NCI-H526 (cell line): ENCODE data around the gene KHDC1.
"Not testable (repeated sequence)": the region's sequence is repeated elsewhere in the genome, so short reads cannot be mapped to it uniquely, and the experiment has no call there.

Experiments used
- DNase-seq, 2 experiments: peaks; one replicate each; lab custom pipeline; 2025; lab: John Stamatoyannopoulos, UW

Gene KHDC1, protein sequence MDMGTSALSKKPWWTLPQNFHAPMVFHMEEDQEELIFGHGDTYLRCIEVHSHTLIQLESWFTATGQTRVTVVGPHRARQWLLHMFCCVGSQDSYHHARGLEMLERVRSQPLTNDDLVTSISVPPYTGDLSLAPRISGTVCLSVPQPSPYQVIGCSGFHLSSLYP

DNA sequence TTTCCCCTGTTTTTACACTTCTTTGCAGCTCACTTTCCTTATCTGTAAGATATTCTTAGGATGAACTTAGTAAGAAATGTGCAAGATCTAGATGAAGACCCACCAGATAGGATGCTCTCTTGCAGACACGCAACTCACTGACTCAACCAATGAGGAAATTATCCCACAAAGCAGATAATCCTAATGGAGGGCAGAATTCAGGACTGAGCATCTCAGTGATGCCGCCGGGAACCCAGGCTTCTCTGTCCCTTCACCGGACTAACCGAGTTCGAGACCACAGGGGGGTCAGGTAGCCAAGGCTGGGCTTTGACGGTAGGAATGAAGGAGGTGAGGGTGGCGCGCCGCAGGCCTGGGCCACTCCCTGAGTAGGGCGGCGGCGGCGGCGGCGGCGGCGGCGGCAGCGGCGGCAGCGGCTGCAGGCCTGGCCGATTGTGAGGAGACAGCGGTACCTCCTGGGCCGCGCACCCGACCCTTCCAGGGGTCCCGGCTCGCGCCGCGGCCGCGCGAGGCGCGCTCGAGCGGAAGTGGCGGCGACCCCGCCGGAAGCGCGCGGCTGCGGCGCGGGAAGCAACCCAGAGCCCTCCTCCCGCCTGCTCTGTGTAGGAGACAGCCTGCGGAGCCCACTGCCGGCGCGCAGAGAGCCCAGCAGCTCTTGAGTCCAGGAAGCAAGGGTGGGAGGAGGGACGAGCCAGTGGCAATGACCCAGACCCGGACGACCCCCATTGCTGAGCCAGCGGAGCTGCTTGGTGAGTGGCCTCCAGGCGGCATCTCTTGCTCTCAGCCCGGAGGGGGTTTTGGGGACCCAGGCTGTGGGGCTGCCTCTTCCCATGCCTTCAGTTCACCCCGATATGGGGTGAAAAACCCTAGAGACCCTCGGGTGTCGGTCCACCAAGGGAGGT is at the start of gene KHDC1:
TSS of gene KHDC1 (minus strand) at position 526 of the 899 bp plus-strand sequence. CDS start 20,679 bp downstream, outside the sequence.
- DNase-seq: peak in 1 of 2 experiments; percentile 77

DNA sequence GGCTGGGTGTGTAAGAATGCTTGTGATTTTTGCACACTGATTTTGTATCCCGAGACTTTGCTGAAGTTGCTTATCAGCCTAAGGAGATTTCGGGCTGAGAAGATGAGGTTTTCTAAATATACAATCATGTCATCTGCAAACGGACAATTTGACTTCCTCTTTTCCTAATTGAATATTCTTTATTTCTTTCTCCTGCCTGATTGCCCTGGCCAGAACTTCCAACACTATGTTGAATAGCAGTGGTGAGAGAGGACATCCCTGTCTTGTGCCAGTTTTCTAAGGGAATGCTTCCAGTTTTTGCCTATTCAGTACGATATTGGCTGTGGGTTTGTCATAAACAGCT is 47.5 kb upstream of the KHDC1 start:
- not testable (repeated sequence) for DNase-seq

DNA sequence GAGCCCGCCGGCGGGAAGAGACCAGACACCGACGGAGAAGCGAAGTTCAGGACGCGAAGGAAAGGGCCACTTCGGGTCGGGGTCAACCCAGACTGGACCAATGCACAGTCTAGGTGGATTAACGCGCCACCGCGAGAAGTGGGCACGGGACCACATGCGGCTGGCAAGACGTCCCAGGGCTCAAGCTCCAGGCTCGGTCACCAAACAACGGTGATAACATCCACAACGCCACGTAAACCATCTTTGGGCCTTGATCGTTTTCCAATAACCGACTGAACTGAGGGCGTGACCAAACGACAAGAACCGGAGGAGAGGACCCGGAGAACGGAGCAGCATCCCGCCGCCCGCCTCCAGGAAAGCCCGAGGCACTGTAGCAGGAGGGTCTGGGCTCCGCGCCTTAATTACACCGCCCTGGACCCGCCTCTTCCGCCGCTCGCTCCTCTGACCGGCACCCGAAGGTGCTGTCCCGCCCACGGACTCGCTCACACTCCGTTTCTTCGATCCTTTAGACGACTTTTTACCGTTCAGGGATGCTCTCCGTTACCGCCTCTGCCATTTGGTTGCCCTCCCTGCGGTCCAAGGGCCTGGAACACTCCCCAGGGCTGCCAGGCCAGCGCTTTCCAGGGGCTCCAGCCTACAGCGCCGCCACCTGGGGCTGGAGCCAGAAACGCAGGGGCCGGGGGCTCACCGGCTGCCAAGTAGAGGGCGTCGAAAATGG is 46.9 kb upstream of the KHDC1 start:
- peak; percentile 59 to 89 for DNase-seq

DNA sequence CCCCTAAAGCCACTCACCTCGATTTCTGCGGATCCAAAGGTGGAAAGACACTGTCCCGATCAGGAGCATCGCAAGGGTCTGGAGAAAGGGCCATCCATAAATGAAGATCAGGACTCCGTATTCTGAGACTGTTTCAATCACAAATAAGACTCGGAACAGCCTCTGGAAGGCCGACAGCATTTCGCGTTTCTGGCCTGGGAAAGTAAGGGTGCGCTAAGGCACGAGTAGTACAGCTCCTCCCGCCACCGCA is 46.5 kb upstream of the KHDC1 start:
- peak in 1 of 2 experiments; percentile 74 for DNase-seq

DNA sequence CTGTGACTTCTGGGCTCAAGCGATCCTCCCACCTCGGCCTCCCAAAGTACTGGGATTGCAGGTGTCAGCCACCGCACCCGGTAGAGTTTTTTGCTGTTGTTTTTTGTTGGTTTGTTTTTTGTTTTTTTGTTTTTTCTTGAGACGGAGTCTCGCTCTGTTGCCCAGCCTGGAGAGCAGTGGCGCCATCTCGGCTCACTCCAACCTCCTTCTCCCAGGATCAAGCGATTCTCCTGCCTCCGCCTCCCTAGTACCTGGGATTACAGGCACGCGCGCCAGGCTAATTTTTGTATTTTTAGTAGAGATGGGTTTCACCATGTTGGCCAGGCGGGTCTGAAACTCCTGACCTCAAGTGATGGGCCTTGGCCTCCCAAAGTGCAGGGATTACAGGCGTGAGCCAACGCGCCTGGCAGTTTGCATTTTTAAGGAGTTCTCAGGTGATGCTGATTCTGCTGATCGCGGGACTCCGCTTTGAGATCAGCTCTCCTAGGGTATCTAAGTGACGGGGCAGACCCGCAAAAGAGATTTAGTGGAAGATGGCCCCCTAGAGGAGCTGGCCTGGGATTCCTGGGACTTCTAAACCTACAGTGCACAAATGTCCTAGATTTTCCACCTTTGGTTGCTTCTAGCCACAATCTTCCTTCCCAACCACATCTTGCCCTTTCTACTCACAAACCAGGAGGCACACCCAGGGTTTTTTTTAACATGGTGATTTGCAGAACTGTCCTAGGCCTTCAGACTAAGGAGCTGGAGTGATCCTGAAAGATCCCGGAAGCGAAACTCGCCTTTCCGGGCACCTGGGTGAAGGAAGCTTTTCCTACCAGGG is 45.9 kb upstream of the KHDC1 start:
- peak; percentile 61 to 77 for DNase-seq

DNA sequence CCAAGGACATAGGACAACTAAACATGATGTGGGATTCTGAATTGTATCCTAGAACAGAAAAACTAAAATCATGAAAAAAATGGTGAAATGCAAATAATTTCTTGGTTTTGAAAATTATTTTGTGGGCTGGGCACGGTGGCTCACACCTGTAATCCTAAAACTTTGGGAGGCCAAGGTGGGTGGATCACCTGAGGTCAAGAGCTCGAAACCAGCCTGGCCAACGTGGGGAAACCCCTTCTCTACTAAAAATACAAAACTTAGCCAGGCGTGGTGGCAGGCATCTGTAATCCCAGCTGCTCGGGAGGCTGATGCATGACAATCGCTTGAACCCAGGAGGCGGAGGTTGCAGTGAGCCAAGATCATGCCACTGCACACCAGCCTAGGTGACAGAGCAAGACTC is 40.8 kb upstream of the KHDC1 start:
- not testable (repeated sequence) for DNase-seq

DNA sequence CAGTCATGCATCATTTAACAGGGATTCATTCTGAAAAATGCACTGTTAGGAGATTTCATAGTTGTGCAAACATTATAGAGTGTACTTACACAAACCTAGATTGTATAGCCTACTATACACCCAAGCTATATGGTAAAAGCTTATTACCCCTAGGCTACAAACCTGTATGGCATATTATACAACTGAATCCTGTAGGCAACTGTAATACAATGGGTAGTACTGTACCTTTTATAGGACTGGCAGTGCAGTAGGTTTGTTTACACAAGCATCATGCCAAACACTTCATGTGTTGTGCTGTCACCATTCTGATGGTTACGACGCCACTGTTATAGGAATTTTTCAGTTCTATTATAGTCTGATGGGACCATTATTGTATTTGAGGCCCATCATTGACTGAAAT is 39.3 kb upstream of the KHDC1 start:
- DNase-seq: no peak

DNA sequence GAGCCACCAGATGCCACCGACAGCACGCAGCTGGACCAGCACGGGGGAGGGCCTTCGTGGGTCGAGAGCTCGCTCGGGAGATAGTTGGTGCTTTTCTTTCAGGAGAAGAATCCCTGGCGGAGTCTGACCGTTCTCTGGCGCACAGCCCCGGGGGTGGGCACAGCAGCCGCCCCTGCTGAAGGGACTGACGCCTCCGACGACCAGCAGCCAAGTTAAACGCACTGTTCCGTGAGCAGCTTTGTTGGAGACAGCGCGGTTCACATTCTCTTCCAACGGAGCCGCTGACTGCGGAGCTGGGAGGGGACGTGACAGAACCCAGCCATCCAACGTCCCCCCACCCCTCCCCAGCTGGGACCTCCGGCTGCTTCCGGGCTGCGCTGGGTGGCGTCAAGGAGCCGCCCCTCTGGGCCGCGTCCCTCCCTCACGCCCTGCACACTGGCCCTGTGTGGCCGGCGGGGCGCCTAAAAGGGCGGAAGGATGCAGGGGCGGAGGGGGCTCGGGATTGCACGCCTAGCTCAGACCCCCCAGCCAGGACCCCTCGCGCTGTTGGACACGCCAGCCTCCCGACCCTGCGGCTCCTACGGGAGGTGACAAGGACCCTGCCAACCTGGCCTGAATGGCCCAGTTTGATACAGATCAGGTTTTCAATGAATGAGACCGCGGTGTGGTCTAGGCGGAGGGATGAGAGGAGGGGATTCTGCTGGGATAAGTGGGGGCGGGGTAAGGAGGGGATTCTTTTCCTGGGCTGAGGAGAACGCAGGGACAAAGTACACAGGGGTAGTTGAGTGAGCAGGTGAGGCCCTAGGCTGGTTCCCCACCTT is 36.4 kb upstream of the KHDC1 start:
- DNase-seq: no peak

DNA sequence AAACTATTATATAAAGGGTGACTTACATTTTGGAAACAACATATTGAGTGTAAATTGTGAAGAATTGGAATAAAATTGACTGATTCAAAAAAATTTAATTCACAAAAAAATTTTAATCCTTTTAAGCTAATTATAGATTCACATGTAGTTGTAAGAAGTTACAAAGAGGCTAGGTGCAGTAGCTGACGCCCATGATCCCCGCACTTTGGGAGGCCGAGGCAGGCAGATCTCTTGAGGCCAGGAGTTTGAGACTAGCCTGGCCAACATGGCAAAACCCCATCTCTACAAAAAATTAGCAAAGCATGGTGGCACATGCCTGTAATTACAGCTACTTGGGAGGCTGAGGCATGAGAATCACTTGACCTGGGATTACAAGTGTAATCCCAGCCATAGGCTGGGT is 30.3 kb upstream of the KHDC1 start:
- no peak for DNase-seq

DNA sequence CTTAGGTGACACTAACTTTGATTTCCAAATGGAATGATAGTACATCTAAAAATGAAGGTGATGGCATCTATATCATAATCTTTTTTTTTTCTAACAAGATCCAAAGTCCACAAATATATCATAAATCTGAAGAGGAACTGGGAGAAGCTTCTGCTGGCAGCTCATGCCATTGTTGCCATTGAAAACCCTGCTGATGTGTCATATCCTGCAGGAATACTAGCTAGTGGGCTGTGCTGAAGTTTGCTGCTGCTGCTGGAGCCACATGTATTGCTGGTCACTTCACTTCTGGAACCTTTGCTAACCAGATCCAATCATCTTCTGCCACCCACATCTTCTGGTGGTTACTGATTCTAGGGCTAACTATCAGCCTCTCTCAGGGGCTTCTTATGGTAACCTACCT is 27.4 kb upstream of the KHDC1 start:
- DNase-seq: no peak

DNA sequence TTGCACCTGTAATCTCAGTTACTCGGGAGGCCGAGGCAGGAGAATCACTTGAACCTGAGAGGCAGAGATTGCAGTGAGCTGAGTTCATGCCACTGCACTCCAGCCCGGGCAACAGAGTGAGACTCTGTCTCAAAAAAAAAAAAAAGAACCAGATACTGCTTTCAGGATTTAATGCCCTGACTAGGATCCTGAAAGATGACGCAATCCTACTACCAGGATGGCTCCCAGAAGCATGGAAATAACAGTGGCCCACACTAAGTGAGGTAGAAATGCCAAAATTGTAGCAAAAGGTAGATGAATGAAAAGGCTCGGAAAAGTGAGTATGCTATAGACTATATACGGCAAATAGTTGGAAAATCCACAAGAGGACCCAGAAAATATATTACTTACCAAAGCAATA is 23.8 kb upstream of the KHDC1 start:
- no peak for DNase-seq

DNA sequence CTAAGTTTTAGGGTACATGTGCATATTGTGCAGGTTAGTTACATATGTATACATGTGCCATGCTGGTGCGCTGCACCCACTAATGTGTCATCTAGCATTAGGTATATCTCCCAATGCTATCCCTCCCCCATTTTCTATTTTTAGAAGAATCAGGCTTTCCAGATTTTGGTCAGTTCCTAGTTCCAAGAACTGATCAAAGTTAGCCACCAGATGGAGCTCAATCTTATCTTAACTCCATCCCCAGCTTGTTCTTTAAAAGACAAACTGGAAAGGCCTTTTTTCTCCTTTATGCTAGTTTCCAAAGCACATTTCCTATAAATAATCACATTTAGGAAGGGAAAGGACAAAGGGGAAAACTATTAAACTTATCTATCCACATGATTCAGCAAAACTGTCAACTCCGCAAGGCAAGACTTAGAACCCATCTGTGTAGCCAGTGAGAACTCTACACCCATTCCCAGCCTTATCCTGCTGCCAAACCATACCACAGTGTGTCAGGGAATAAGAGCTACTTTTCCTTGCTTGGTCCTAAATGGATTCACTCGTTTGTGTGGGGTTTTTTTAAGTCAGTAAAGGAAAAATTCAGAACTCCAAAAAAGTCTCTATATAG is 22.8 kb upstream of the KHDC1 start:
- peak in 1 of 2 experiments; percentile 37 for DNase-seq

DNA sequence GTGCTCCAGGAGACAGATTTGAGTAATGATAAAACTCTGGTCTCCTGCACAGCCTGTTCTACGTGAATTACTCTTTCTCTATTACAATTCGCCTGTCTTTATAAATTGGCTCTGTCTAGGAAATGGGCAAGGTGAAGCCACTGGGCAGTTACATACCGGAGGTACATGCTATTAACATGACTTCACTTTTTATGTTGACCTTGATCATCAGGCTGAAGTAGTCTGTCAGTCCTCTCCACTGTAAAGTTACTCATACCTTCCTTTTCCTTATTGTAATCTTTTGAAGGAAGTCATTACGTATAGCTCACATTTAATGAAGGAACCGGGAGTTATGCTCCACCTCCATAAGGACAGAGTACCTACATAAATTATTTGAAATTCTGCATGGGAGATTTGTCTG is 19.9 kb upstream of the KHDC1 start:
- DNase-seq: no peak

DNA sequence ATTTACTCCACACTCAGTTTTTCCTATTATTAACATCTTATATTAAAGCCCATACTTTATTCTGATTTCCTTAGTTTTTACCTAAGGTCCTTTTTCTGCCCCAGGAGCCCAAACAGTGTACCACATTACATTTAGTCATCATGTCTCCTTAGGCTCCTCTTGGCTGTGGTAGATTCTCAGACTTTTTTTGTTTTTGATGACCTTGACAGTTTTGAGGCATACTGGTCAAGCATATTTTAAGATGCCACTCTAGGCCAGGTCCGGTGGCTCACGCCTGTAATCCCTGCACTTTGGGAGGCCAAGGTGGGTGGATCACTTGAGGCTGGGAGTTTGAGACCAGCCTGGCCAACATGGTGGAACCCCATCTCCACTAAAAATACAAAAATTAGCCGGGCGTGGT is 18.7 kb upstream of the KHDC1 start:
- DNase-seq: not testable (repeated sequence)

DNA sequence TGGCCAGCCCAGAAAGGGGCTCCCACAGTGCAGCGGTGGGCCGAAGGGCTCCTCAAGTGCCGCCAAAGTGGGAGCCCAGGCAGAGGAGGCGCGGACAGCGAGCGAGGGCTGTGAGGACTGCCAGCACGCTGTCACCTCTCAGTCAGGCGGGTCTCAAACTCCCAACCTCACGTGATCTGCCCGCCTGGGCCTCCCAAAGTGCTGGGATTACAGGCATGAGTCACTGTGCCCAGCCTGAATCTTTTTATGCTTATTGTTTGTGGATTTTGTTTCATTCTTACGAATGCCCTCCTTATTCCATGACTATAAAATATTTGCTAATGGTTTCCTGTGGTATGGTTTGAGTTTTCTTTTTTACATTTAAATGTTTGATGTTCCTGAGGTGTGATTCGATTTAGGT is 6.3 kb upstream of the KHDC1 start:
- DNase-seq: not testable (repeated sequence)

DNA sequence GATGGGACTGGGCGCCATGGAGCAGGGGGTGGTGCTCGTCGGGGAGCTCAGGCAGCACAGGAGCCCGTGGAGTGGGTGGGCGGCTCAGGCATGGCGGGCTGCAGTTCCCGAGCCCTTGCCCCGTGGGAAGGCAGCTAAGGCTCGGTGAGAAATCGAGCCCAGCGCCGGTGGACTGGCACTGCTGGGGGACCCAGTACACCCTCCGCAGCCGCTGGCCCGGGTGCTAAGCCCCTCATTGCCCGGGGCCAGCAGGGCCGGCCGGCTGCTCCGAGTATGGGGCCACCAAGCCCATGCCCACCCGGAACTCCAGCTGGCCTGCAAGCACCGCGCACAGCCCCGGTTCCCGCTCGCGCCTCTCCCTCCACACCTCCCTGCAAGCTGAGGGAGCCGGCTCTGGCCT is 5.9 kb upstream of the KHDC1 start:
- DNase-seq: not testable (repeated sequence)

DNA sequence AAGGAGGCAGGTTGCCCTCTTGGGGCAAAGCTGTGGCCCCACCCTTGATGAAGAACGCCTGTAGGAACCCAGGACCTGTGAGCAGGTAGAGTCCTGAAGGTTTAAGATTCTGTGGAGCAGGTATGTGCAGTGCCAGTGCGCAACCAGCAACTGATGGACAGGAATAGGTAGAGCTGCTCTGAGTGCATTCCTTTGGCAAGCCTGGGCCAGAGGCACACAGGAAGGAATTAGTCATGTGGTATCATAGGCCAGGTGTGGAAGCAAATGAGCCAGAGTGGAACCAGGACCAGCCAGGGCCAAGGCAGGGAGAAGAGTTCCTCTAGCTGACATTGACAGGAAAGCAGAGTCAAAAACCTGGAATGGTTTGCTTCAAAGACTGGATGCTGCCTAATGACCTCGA is 1.4 kb upstream of the KHDC1 start:
- peak in 1 of 2 experiments; percentile 17 for DNase-seq

DNA sequence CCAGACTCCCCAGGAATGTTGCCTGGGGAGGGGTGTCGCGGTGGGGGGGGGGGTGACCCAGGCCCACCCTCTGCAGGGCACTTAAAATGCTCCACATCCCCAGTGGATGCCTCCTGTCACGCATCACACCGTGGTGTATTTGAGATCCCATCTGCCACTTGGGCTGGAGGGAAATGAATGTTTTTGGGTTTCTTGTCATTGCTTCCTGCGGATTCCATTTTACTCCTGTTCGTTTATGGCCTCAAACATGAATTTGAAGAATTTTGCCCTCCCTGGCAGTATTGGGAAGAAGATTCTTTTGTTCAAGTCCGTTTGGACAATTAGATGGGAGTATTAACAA is 544 bp upstream of the KHDC1 start:
- no peak for DNase-seq

DNA sequence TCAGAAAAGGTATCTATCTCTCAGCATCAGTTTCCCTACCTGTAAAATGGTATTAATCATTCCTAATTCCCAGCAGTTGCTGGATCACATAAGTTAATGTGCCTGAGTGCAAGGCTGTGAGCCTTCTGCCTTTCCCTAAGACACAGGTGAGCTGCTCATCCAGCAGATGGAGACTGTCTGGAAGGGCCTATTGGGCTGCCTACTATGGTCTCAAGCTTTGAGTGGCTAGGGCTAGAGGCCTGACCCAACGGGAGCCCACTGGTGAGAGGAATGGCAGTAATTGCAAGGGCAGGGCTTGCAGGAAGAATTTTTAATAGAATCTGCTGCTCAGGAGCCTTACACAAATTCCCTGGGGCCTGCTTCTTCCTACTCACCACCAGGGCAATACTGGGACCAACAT is 4.3 kb downstream of the KHDC1 start:
- no peak for DNase-seq

DNA sequence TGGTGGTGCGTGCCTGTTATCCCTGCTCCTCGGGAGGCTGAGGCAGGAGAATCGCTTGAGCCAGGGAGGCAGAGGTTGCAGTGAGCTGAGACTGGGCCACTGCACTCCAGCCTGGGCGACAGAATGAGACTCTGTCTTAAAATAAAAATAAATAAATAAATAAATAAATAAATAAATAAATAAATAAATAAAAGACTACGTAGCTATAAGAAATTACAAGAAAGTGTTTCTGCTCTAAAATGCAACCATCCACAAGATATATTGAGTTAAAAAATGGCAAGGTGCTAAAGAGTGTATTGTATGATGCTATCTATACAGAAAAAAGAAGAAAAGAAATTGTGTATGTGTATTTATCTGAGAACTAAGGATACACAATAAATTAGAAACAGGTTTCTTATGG is 8.7 kb downstream of the KHDC1 start:
- not testable (repeated sequence) for DNase-seq

DNA sequence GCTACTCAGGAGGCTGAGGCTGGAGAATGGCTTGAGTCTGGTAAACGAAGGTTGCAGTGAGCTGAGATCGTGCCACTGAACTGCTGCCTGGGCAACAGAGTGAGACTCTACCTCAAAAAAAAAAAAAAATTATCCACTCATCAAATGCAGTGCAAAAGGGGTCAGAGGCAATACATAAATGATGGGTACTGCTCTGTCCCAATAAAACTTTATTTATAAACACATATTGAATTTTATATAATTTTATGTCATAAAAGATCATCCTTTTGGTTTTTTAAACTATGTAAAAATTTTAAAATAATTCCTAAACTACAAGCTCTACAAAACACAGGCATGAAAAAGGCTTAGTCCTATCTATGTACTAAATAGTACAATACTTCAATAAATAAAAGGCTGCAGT is 10.3 kb downstream of the KHDC1 start:
- DNase-seq: no peak
